HepG2 (cell line): ENCODE data around the gene GGCT. TPM values are rescaled to one million over a fixed set of nuclear protein-coding genes. Genes with fewer than 3 reads are reported as not detected.

ENCODE experiments used
- CBX2 ChIP-seq, 2 experiments: fragments of 200-600 bp in 1 of 2; sonication (generic); formaldehyde crosslinking in 1 of 2; IDR thresholded peaks; 2 replicates each; pipeline versions ENCODE4 v1.7.0 to v1.8.1; 2018 to 2022; ENCODE audit warnings: low read depth in 2 of 2, low read length in 1 of 2, mild to moderate bottlenecking in 1 of 2, missing genetic modification reagents in 1 of 2
- FOXM1 ChIP-seq: sonication (generic); formaldehyde crosslinking; IDR thresholded peaks from 2 replicates; pipeline ENCODE4 v1.5.0; 2020; ENCODE audit warnings: missing genetic modification reagents
- HMGA1 ChIP-seq: sonication (generic); formaldehyde crosslinking; conservative IDR thresholded peaks from 2 replicates; pipeline ENCODE4 v1.4.0; 2020; ENCODE audit warnings: missing genetic modification reagents
- MIER3 ChIP-seq: IDR thresholded peaks from 2 replicates; pipeline ENCODE4 v1.6.1; 2016; ENCODE audit warnings: missing compliant biosample characterization, borderline replicate concordance
- NR2F1 ChIP-seq, 2 experiments: fragments of 450-650 bp in 1 of 2; formaldehyde crosslinking in 1 of 2; IDR thresholded peaks; 2 replicates each; pipeline versions ENCODE4 v1.5.0 to v1.6.1; 2016 to 2020; ENCODE audit warnings: mild to moderate bottlenecking in 1 of 2, missing compliant biosample characterization in 1 of 2, missing genetic modification reagents in 1 of 2, moderate library complexity in 1 of 2
- TAF15 ChIP-seq: fragments of 200-400 bp; formaldehyde crosslinking; IDR thresholded peaks from one replicate; pipeline ENCODE4 v1.6.1; 2018; ENCODE audit warnings: mild to moderate bottlenecking, low read depth, low read length; ENCODE audit not compliant: poor library complexity, severe bottlenecking
- TCF12 ChIP-seq, 2 experiments: fragments of 450-650 bp in 1 of 2; sonication (generic) in 1 of 2; formaldehyde crosslinking in 1 of 2; IDR thresholded peaks; 2 replicates each; pipeline versions ENCODE4 v1.6.1 to v1.8.0; 2017 to 2022; ENCODE audit warnings: antibody characterized with exemption in 1 of 2, mild to moderate bottlenecking in 1 of 2, missing genetic modification reagents in 1 of 2, moderate library complexity in 1 of 2
- ZFY ChIP-seq: sonication (generic); formaldehyde crosslinking; IDR thresholded peaks from 2 replicates; pipeline ENCODE4 v1.4.0; 2020; ENCODE audit warnings: missing genetic modification reagents
- ZNF101 ChIP-seq: sonication (generic); formaldehyde crosslinking; IDR thresholded peaks from 2 replicates; pipeline ENCODE4 v1.4.0; 2020; ENCODE audit warnings: mild to moderate bottlenecking, low read depth, missing genetic modification reagents, borderline replicate concordance
- ZNF17 ChIP-seq: sonication (generic); formaldehyde crosslinking; IDR thresholded peaks from 2 replicates; pipeline ENCODE4 v1.5.0; 2020; ENCODE audit warnings: mild to moderate bottlenecking, missing genetic modification reagents
- ZNF329 ChIP-seq: sonication (generic); formaldehyde crosslinking; IDR thresholded peaks from 2 replicates; pipeline ENCODE4 v1.9.0; 2021; ENCODE audit warnings: low read depth, mild to moderate bottlenecking, missing genetic modification reagents
- ZNF567 ChIP-seq: sonication (generic); formaldehyde crosslinking; IDR thresholded peaks from 2 replicates; pipeline ENCODE4 v1.8.1; 2023; ENCODE audit warnings: mild to moderate bottlenecking, missing genetic modification reagents, borderline replicate concordance
- ZNF747 ChIP-seq: sonication (generic); formaldehyde crosslinking; IDR thresholded peaks from 2 replicates; pipeline ENCODE4 v1.8.1; 2023; ENCODE audit warnings: missing genetic modification reagents, mild to moderate bottlenecking, borderline replicate concordance
- ZNF766 ChIP-seq: sonication (generic); formaldehyde crosslinking; IDR thresholded peaks from 2 replicates; pipeline ENCODE4 v1.5.0; 2020; ENCODE audit warnings: missing genetic modification reagents, borderline replicate concordance
- polyA plus RNA-seq, 8 experiments: library from polyadenylated mRNA; depleted of rRNA in 3 of 8; stranded (reverse) in 7 of 8; unstranded in 1 of 8; fragments of >200 nt; fragmentation: Illumina TruSeq in 4 of 8; extraction: Trizol in 4 of 8; gene quantifications; 2 replicates each; pipeline versions ENCODE4 v1.2.1 to v1.2.3, GENCODE V29; 2011 to 2016; ENCODE audit warnings: low read depth in 4 of 8, missing spikeins in 1 of 8, mixed read lengths in 1 of 8; ENCODE audit not compliant: insufficient read depth in 1 of 8
- total RNA-seq, 5 experiments: library from RNA; depleted of rRNA; stranded (reverse); fragments of >200 nt; fragmentation: Illumina TruSeq; extraction: Trizol; gene quantifications; 2 replicates each; pipeline ENCODE4 v1.2.3, GENCODE V29; 2016; ENCODE audit warnings: low read depth in 1 of 5
- TF ChIP-seq, protein P1 (sequence below): sonication (generic); formaldehyde crosslinking; IDR thresholded peaks from 2 replicates; pipeline ENCODE4 v1.4.0; 2020; ENCODE audit warnings: mild to moderate bottlenecking, low read depth, missing genetic modification reagents
- TF ChIP-seq, protein P2 (sequence below): fragments of 450-650 bp; IDR thresholded peaks from 2 replicates; pipeline ENCODE4 v1.6.1; 2017
- TF ChIP-seq, protein P3 (sequence below), 2 experiments: sonication (generic) in 1 of 2; formaldehyde crosslinking in 1 of 2; IDR thresholded peaks; 2 replicates each; pipeline versions ENCODE4 v1.4.0 to v1.6.1; 2018 to 2020; ENCODE audit warnings: missing genetic modification reagents in 2 of 2, borderline replicate concordance in 1 of 2, low read depth in 1 of 2, mild to moderate bottlenecking in 1 of 2, missing biosample characterization in 1 of 2
- TF ChIP-seq, protein P4 (sequence below): sonication (generic); formaldehyde crosslinking; IDR thresholded peaks from 2 replicates; pipeline ENCODE4 v1.4.0; 2020; ENCODE audit warnings: missing genetic modification reagents
- TF ChIP-seq, protein P5 (sequence below): sonication (generic); formaldehyde crosslinking; IDR thresholded peaks from 2 replicates; pipeline ENCODE4 v1.4.0; 2020; ENCODE audit warnings: missing genetic modification reagents, low read depth, mild to moderate bottlenecking, borderline replicate concordance

GGCT gene
- total and polyA plus RNA-seq, 2 of the 13 experiments (the other 11 are each of a cell fraction or from before 2014, with no cell fraction given), result 19.5 to 78.3 TPM

DNA sequence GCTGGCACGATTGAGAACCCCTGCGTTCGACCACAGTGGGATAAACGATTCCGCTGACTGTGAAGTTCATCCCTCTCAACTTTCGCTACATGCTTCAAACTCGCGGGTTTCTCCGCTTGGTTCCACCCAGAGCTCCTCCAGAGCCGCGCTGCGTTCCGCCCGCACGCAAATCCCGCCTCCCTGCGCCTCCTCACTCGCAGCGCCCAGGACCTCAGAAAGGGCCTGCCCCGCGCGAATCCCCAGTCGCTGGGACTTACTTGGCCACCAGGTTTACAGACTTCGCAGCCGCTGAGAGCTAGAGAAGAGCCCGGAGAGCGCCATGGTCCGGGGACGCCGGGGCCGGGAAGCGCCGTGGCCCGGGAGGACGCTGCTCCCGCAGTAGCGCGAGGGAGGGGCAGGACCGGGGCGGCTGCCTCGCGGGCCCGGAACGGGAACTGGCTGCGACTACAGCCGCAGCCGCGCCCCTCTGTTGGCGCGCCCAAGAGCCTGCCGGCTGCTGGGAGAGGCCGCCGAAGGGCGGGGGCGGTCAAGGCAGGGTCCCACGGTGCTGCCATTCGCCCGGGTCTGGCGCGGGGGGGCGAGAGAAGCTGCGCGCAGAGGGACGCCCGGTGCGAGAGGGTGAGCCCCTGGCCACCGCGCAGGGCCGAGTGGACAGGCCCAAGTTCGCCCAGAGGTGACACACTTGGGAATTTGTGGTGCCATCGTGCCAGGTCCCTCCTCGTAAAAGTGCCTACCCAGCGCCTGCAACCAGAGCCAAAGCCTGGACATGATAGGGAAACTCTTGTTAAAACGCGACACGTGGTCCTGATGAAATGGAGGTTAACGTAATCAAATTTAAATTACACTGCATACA, 26.1 kb downstream of the GGCT start, which contains the start of gene NOD1 (continued):
- TF ChIP-seq, protein P1, sequence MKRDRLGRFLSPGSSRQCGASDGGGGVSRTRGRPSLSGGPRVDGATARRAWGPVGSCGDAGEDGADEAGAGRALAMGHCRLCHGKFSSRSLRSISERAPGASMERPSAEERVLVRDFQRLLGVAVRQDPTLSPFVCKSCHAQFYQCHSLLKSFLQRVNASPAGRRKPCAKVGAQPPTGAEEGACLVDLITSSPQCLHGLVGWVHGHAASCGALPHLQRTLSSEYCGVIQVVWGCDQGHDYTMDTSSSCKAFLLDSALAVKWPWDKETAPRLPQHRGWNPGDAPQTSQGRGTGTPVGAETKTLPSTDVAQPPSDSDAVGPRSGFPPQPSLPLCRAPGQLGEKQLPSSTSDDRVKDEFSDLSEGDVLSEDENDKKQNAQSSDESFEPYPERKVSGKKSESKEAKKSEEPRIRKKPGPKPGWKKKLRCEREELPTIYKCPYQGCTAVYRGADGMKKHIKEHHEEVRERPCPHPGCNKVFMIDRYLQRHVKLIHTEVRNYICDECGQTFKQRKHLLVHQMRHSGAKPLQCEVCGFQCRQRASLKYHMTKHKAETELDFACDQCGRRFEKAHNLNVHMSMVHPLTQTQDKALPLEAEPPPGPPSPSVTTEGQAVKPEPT, result no peak
- peak; percentile 70; the same call in 1 of the 2 replicates for TF ChIP-seq ZNF747 (CRISPR knock-in tag)
- peak; percentile 85 for TF ChIP-seq ZFY (CRISPR knock-in tag)
- TF ChIP-seq, protein P2, sequence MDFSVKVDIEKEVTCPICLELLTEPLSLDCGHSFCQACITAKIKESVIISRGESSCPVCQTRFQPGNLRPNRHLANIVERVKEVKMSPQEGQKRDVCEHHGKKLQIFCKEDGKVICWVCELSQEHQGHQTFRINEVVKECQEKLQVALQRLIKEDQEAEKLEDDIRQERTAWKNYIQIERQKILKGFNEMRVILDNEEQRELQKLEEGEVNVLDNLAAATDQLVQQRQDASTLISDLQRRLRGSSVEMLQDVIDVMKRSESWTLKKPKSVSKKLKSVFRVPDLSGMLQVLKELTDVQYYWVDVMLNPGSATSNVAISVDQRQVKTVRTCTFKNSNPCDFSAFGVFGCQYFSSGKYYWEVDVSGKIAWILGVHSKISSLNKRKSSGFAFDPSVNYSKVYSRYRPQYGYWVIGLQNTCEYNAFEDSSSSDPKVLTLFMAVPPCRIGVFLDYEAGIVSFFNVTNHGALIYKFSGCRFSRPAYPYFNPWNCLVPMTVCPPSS, result no peak
- TF ChIP-seq, protein P3, sequence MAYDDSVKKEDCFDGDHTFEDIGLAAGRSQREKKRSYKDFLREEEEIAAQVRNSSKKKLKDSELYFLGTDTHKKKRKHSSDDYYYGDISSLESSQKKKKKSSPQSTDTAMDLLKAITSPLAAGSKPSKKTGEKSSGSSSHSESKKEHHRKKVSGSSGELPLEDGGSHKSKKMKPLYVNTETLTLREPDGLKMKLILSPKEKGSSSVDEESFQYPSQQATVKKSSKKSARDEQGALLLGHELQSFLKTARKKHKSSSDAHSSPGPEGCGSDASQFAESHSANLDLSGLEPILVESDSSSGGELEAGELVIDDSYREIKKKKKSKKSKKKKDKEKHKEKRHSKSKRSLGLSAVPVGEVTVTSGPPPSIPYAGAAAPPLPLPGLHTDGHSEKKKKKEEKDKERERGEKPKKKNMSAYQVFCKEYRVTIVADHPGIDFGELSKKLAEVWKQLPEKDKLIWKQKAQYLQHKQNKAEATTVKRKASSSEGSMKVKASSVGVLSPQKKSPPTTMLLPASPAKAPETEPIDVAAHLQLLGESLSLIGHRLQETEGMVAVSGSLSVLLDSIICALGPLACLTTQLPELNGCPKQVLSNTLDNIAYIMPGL (CRISPR knock-in tag; IDR thresholded peaks at IDR 0.05; ENCODE audit: borderline replicate concordance in 1 of 2, low read depth in 1 of 2), result peak; percentile 82 to 85
- no peak for TF ChIP-seq NR2F1 (CRISPR knock-in tag; IDR thresholded peaks at IDR 0.05)
- TF ChIP-seq ZNF17 (CRISPR knock-in tag), result no peak
- no peak for TF ChIP-seq HMGA1 (CRISPR knock-in tag)
- TF ChIP-seq, protein P4, sequence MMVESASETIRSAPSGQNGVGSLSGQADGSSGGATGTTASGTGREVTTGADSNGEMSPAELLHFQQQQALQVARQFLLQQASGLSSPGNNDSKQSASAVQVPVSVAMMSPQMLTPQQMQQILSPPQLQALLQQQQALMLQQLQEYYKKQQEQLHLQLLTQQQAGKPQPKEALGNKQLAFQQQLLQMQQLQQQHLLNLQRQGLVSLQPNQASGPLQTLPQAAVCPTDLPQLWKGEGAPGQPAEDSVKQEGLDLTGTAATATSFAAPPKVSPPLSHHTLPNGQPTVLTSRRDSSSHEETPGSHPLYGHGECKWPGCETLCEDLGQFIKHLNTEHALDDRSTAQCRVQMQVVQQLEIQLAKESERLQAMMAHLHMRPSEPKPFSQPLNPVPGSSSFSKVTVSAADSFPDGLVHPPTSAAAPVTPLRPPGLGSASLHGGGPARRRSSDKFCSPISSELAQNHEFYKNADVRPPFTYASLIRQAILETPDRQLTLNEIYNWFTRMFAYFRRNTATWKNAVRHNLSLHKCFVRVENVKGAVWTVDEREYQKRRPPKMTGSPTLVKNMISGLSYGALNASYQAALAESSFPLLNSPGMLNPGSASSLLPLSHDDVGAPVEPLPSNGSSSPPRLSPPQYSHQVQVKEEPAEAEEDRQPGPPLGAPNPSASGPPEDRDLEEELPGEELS (CRISPR knock-in tag), result no peak
- TF ChIP-seq TCF12 (IDR thresholded peaks at IDR 0.05), result no peak
- TF ChIP-seq TCF12 (CRISPR knock-in tag; IDR thresholded peaks at IDR 0.05), result 0 out of 2 replicates have a peak, but pooled peaks have one; percentile 24
- TF ChIP-seq ZNF329 (CRISPR knock-in tag), result no peak
- TF ChIP-seq FOXM1, result no peak
- TF ChIP-seq ZNF567 (CRISPR knock-in tag), result no peak
- TF ChIP-seq ZNF101, result no peak
- TF ChIP-seq TAF15, result no peak
- TF ChIP-seq CBX2 (IDR thresholded peaks at IDR 0.05; ENCODE audit: low read depth, low read length), result no peak
- TF ChIP-seq CBX2 (CRISPR knock-in tag; IDR thresholded peaks at IDR 0.05; ENCODE audit: low read depth), result no peak
- TF ChIP-seq MIER3, result no peak
- TF ChIP-seq, protein P5, sequence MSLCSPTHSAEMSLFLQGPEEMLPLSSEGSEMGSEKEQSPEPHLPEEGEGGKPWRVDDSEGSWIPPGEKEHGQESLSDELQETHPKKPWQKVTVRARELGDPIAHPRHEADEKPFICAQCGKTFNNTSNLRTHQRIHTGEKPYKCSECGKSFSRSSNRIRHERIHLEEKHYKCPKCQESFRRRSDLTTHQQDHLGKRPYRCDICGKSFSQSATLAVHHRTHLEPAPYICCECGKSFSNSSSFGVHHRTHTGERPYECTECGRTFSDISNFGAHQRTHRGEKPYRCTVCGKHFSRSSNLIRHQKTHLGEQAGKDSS (CRISPR knock-in tag), result peak; percentile 73; the same call in 1 of the 2 replicates
- TF ChIP-seq ZNF766, result no peak
